ENCODE measurements around the gene UBR1. TPM values are rescaled to one million over a fixed set of nuclear protein-coding genes. Genes with fewer than 3 reads are reported as not detected.

UBR1 gene
- total RNA-seq, 1 experiment from 2014 or later: 22.2 TPM

DNA sequence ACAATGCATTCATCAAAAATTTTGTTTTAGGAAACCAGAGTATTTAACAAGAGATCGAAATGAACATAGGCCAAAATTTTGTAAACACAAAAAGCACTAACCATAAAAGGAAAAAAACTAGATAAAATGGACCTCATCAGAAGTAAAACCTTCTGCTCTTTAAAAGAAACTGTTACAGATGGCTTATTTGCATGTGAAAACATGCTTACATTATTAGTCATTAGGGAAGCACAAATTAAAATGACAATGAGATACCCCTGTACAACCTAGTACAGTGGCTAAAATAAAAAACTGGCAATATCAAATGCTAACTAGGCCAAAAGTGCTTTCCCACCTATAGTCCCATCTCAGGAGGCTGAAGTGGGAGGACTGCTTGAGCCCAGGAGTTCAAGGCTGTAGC is 19.3 kb downstream of the UBR1 start:
- no peak for TF ChIP-seq CTCF (conservative IDR thresholded peaks at IDR 0.05)
- H3K4me1 Mint-ChIP-seq: peaks cover 6 to 7% of the 10 kb centered on the region in 2 experiments
- H2BK20ac ChIP-seq (ENCODE audit: low read depth, low read length, poor library complexity, severe bottlenecking): no peak overlapping the region
- H3K18ac ChIP-seq (ENCODE audit: insufficient read length, low read depth, low read length): no peak overlapping the region
- H3K9ac ChIP-seq (ENCODE audit: extremely low read depth, insufficient read length, low read length): no peak overlapping the region
- WGBS (ENCODE audit: extremely low coverage, insufficient read length, low lambda C conversion rate): no CpG with 5 or more reads among the region's 1 CpG
- no peak overlapping the region for H3K56ac ChIP-seq (ENCODE audit: insufficient read length, low read depth, low read length)
- H3K27ac Mint-ChIP-seq: peak overlapping the region; percentile 50 to 65 (median 63); a peak in 6 of 7 replicates
- no peak for DNase-seq
- no peak overlapping the region for H3T11ph ChIP-seq (ENCODE audit: low read length)
- H2AFZ ChIP-seq (ENCODE audit: low read length): no peak overlapping the region
- no peak overlapping the region for H2BK5ac ChIP-seq (ENCODE audit: insufficient read length, low read length)
- no peaks in the 10 kb centered on the region for H3K27me3 ChIP-seq (ENCODE audit: insufficient read depth, low read length)
- H4K20me1 ChIP-seq (ENCODE audit: control insufficient read depth, insufficient read depth, insufficient read length): no peaks in the 10 kb centered on the region
- H3K36me3 Mint-ChIP-seq (ENCODE audit: insufficient read depth in 1 of 3, low read depth in 3 of 3): peaks cover 5 to 43% (median 38%) of the 10 kb centered on the region in 3 experiments; a peak in 6 of 7 replicates
- no peak overlapping the region for H2BK12ac ChIP-seq (ENCODE audit: insufficient read length, low read depth, low read length)
- H2BK15ac ChIP-seq (ENCODE audit: low read depth, low read length): no peak overlapping the region
- no peaks in the 10 kb centered on the region for H3K9me3 Mint-ChIP-seq
- H3K23ac ChIP-seq (ENCODE audit: insufficient read length, low read depth, low read length): no peak overlapping the region
- no peak overlapping the region for H3K4ac ChIP-seq (ENCODE audit: low read depth, low read length)
- H3K79me2 ChIP-seq (ENCODE audit: insufficient read depth, low read length): no peaks in the 10 kb centered on the region
- H2BK120ac ChIP-seq (ENCODE audit: low read depth, low read length, poor library complexity, severe bottlenecking): no peak overlapping the region
- peaks cover 2% of the 10 kb centered on the region for H3K79me1 ChIP-seq (ENCODE audit: insufficient read depth, low read depth, low read length, poor library complexity, severe bottlenecking)
- H3K14ac ChIP-seq (ENCODE audit: insufficient read depth, low read length): no peak overlapping the region
- no peak overlapping the region for H3K4me3 Mint-ChIP-seq
- H3K27me3 Mint-ChIP-seq (ENCODE audit: low read depth): no peaks in the 10 kb centered on the region
- H4K8ac ChIP-seq (replicated peaks; ENCODE audit: insufficient read length, low read depth, low read length): no peak overlapping the region
- H2AK5ac ChIP-seq (ENCODE audit: insufficient read length, low read length): no peak overlapping the region
- no peak overlapping the region for H4K91ac ChIP-seq (ENCODE audit: insufficient read length, low read depth, low read length)
- H3K27ac ChIP-seq (ENCODE audit: insufficient read length, low read depth, low read length): no peak overlapping the region
- no peak overlapping the region for H3K4me2 ChIP-seq (ENCODE audit: insufficient read depth, insufficient read length, low read length)
- no peaks in the 10 kb centered on the region for H3K23me2 ChIP-seq (ENCODE audit: insufficient read length, low read depth, low read length, poor library complexity, severe bottlenecking)
- 0 out of 2 replicates have a peak, but pooled peaks cover 1% of the 10 kb centered on the region for H3K4me1 ChIP-seq (ENCODE audit: insufficient read depth, low read length)
- H3K9me3 ChIP-seq (ENCODE audit: control insufficient read depth, low read depth, low read length): no peaks in the 10 kb centered on the region
- no peak overlapping the region for H4K5ac ChIP-seq (ENCODE audit: insufficient read length, low read depth, low read length)
